Erythroblast (primary cell): ENCODE measurements around the gene RAB3IP.

Experiments used
- GATA1 ChIP-seq: IDR thresholded peaks from 2 replicates; pipeline ENCODE4 v1.6.1; 2011; ENCODE audit warnings: low read depth, mild to moderate bottlenecking, control low read depth, low read length, moderate library complexity
- POLR2A ChIP-seq: IDR thresholded peaks from 2 replicates; pipeline ENCODE4 v1.6.1; 2011; ENCODE audit warnings: mild to moderate bottlenecking, low read length

GRCh38 chr12:69694123-69694522 lies 44.5 kb upstream of the RAB3IP start:
- TF ChIP-seq POLR2A (no peak), GATA1 (no peak)
